ENCODE measurements around the gene DACH2.

- no peak for TF ChIP-seq CTCF (IDR thresholded peaks at IDR 0.05; ENCODE audit: low read depth, low read length, poor library complexity, severe bottlenecking)
- no peak for TF ChIP-seq EZH2phosphoT487 (IDR thresholded peaks at IDR 0.05; ENCODE audit: borderline replicate concordance, low read length)
These were observed 221.8 kb downstream of the DACH2 start for GRCh38 chrX:86369847-86370630.

All from DOHH2 (cell line).